ENCODE data around the gene LARP6. TPM values are rescaled to one million over a fixed set of nuclear protein-coding genes. Genes with fewer than 3 reads are reported as not detected.
A peak's percentile ranks its signal among the peaks of the same experiment; 100 is the strongest.

LARP6 gene
- total and polyA plus RNA-seq, 2 of the 13 experiments (the other 11 are each of a cell fraction or from before 2014, with no cell fraction given), result 2.9 to 8.2 TPM

DNA sequence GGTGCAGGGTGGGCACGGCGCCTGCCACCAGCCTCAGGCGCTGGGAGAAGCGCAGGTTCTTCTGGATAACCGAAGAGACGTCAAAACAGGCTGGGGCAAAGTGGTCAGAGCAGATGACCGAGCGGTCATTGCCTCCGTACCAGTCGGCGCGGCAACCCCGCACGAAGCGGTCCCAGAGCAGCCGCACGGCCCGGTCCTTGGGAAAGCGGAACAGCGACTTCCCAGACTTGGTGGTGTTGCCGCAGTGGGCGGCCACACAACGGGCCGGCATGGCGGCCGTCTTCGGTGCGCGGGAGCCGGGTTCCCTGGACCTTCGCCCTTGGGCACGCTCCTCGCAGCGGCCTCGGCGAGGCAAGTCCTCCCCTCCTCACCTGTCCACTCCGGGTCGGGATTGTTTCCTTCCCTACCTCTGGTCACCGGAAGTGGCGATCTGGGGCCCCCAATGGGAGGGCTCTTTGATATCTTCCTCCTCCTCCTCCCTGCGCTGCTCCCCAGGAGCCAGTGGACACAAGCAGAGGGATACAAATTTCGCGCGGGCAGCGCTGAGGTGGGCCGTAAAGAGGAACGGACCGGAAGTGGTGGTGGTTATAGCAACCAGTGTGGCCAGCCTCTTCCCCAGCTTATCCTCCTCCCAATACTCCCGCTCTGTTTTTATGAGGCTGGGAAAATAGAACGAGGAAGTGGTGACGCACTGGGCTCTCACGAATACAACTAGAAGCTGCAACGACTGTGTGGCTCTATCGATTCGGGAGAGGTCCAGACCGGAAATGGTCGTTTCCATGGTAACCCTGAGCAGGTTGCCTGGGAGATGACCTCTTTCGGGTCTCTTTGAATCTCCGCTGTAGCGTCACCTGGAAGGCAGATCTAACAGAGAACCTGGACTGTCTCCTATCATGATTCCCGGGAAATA, 38.3 kb upstream of the LARP6 start, which contains the start of the genes LRRC49 and THAP10 (continued):
- TF ChIP-seq, protein P1, sequence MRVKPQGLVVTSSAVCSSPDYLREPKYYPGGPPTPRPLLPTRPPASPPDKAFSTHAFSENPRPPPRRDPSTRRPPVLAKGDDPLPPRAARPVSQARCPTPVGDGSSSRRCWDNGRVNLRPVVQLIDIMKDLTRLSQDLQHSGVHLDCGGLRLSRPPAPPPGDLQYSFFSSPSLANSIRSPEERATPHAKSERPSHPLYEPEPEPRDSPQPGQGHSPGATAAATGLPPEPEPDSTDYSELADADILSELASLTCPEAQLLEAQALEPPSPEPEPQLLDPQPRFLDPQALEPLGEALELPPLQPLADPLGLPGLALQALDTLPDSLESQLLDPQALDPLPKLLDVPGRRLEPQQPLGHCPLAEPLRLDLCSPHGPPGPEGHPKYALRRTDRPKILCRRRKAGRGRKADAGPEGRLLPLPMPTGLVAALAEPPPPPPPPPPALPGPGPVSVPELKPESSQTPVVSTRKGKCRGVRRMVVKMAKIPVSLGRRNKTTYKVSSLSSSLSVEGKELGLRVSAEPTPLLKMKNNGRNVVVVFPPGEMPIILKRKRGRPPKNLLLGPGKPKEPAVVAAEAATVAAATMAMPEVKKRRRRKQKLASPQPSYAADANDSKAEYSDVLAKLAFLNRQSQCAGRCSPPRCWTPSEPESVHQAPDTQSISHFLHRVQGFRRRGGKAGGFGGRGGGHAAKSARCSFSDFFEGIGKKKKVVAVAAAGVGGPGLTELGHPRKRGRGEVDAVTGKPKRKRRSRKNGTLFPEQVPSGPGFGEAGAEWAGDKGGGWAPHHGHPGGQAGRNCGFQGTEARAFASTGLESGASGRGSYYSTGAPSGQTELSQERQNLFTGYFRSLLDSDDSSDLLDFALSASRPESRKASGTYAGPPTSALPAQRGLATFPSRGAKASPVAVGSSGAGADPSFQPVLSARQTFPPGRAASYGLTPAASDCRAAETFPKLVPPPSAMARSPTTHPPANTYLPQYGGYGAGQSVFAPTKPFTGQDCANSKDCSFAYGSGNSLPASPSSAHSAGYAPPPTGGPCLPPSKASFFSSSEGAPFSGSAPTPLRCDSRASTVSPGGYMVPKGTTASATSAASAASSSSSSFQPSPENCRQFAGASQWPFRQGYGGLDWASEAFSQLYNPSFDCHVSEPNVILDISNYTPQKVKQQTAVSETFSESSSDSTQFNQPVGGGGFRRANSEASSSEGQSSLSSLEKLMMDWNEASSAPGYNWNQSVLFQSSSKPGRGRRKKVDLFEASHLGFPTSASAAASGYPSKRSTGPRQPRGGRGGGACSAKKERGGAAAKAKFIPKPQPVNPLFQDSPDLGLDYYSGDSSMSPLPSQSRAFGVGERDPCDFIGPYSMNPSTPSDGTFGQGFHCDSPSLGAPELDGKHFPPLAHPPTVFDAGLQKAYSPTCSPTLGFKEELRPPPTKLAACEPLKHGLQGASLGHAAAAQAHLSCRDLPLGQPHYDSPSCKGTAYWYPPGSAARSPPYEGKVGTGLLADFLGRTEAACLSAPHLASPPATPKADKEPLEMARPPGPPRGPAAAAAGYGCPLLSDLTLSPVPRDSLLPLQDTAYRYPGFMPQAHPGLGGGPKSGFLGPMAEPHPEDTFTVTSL (CRISPR knock-in tag; IDR thresholded peaks at IDR 0.05; ENCODE audit: borderline replicate concordance), result no peak
- TF ChIP-seq, protein P2, sequence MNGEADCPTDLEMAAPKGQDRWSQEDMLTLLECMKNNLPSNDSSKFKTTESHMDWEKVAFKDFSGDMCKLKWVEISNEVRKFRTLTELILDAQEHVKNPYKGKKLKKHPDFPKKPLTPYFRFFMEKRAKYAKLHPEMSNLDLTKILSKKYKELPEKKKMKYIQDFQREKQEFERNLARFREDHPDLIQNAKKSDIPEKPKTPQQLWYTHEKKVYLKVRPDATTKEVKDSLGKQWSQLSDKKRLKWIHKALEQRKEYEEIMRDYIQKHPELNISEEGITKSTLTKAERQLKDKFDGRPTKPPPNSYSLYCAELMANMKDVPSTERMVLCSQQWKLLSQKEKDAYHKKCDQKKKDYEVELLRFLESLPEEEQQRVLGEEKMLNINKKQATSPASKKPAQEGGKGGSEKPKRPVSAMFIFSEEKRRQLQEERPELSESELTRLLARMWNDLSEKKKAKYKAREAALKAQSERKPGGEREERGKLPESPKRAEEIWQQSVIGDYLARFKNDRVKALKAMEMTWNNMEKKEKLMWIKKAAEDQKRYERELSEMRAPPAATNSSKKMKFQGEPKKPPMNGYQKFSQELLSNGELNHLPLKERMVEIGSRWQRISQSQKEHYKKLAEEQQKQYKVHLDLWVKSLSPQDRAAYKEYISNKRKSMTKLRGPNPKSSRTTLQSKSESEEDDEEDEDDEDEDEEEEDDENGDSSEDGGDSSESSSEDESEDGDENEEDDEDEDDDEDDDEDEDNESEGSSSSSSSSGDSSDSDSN (CRISPR knock-in tag; IDR thresholded peaks at IDR 0.05), result peak; percentile 96
- TF ChIP-seq XBP1 (CRISPR knock-in tag; IDR thresholded peaks at IDR 0.05), result no peak
- 0 out of 2 replicates have a peak, but pooled peaks have one; percentile 26 for TF ChIP-seq MAF1 (CRISPR knock-in tag; IDR thresholded peaks at IDR 0.05; ENCODE audit: borderline replicate concordance)
- no peak for TF ChIP-seq SNAPC2 (CRISPR knock-in tag; IDR thresholded peaks at IDR 0.05)
- peak; percentile 63 for TF ChIP-seq POLR2AphosphoS5 (IDR thresholded peaks at IDR 0.05; ENCODE audit: low read depth, low read length)
- TF ChIP-seq, protein P3, sequence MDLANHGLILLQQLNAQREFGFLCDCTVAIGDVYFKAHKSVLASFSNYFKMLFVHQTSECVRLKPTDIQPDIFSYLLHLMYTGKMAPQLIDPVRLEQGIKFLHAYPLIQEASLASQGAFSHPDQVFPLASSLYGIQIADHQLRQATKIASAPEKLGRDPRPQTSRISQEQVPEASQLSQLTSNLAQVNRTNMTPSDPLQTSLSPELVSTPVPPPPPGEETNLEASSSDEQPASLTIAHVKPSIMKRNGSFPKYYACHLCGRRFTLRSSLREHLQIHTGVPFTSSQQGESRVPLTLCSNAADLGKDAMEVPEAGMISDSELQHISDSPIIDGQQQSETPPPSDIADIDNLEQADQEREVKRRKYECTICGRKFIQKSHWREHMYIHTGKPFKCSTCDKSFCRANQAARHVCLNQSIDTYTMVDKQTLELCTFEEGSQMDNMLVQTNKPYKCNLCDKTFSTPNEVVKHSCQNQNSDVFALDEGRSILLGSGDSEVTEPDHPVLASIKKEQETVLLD (CRISPR knock-in tag; IDR thresholded peaks at IDR 0.05; ENCODE audit: low read depth), result no peak
- TF ChIP-seq, protein P4, sequence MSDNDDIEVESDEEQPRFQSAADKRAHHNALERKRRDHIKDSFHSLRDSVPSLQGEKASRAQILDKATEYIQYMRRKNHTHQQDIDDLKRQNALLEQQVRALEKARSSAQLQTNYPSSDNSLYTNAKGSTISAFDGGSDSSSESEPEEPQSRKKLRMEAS (IDR thresholded peaks at IDR 0.05), result peak; percentile 67; the same call in 1 of the 2 replicates
- TF ChIP-seq, protein P5, sequence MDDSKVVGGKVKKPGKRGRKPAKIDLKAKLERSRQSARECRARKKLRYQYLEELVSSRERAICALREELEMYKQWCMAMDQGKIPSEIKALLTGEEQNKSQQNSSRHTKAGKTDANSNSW (CRISPR knock-in tag; IDR thresholded peaks at IDR 0.05; ENCODE audit: borderline replicate concordance), result no peak
- TF ChIP-seq SIX1 (CRISPR knock-in tag; IDR thresholded peaks at IDR 0.05; ENCODE audit: borderline replicate concordance), result no peak
- TF ChIP-seq NBN (conservative IDR thresholded peaks at IDR 0.05), result no peak
- TF ChIP-seq SAP130 (CRISPR knock-in tag; IDR thresholded peaks at IDR 0.05; ENCODE audit: low read depth), result peak; percentile 98
- 0 out of 2 replicates have a peak, but pooled peaks have one; percentile 39 for TF ChIP-seq HNRNPL (IDR thresholded peaks at IDR 0.05; ENCODE audit: low read depth, low read length)
- TF ChIP-seq, protein P6, sequence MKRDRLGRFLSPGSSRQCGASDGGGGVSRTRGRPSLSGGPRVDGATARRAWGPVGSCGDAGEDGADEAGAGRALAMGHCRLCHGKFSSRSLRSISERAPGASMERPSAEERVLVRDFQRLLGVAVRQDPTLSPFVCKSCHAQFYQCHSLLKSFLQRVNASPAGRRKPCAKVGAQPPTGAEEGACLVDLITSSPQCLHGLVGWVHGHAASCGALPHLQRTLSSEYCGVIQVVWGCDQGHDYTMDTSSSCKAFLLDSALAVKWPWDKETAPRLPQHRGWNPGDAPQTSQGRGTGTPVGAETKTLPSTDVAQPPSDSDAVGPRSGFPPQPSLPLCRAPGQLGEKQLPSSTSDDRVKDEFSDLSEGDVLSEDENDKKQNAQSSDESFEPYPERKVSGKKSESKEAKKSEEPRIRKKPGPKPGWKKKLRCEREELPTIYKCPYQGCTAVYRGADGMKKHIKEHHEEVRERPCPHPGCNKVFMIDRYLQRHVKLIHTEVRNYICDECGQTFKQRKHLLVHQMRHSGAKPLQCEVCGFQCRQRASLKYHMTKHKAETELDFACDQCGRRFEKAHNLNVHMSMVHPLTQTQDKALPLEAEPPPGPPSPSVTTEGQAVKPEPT (CRISPR knock-in tag; IDR thresholded peaks at IDR 0.05; ENCODE audit: low read depth), result no peak
